ENCODE results near the gene ASMTL. TPM values are rescaled to one million over a fixed set of nuclear protein-coding genes. Genes with fewer than 3 reads are reported as not detected.
"Not testable (repeated sequence)": the region's sequence is repeated elsewhere in the genome, so short reads cannot be mapped to it uniquely, and the experiment has no call there.

ASMTL gene
- total RNA-seq, 1 experiment from 2014 or later = 18.4 TPM

DNA sequence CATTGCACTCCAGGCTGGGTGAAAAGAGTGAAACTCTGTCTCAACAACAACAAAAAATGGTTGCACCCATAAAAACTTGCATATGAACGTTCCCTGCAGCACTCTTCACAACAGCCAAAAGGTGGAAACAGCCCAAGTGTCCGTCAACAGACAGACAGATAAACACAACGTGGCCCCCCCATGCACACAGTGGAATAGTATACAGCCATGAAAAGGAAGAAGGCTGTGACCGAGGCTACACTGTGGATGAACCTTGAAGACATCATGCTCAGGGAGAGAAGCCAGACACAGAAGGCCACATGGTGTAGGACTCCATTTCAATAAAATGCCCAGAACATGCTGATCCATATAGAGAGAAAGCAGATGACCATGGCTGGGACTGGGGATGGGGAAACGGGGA, 33.5 kb upstream of the ASMTL start:
- Histone ChIP-seq H3K4me2 (ENCODE audit: low read depth, low read length, poor library complexity, severe bottlenecking) (no peak overlapping the region), H3K4me3 (ENCODE audit: low read length) (no peak overlapping the region), H3K4me1 (ENCODE audit: low read length) (peaks cover 61% of the 10 kb centered on the region), H2AFZ (ENCODE audit: low read length) (no peak overlapping the region), H3K27ac (ENCODE audit: low read length) (peak overlapping the region; percentile 100), H3K79me2 (ENCODE audit: low read length) (peaks cover 37% of the 10 kb centered on the region), H3K9me2 (replicated peaks; ENCODE audit: insufficient read depth, low read length) (no peaks in the 10 kb centered on the region), H3K9ac (ENCODE audit: low read length) (no peak overlapping the region), H3K9me3 (ENCODE audit: low read length) (peaks cover 6% of the 10 kb centered on the region; the same call in 1 of the 2 replicates), H3K36me3 (ENCODE audit: insufficient read depth, low read length) (peaks cover 49% of the 10 kb centered on the region), H3K27me3 (ENCODE audit: low read length) (no peaks in the 10 kb centered on the region), H4K20me1 (ENCODE audit: insufficient read depth, low read depth, low read length) (no peaks in the 10 kb centered on the region)
- no peak for DNase-seq

DNA sequence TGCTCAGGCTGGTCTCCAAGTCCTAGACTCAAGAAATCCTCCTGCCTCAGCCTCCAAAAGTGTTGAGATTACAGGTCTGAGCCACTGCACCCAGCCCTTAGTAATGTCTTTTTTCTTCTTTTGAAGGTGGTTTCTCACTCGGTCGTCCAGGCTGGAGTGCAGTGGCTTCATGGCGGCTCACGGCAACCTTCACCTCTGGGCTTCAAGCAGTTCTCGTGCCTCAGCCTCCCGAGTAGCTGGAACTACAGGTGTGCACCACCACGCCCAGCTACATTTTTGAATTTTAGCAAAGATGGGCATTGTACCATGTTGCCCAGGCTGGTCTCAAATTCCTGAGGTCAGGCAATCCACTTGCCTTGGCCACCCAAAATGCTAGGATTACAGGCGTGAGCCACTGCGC, 32.3 kb upstream of the ASMTL start:
- H3K9ac ChIP-seq (ENCODE audit: low read length) = peak overlapping the region; percentile 27; the same call in 1 of the 2 replicates
- H3K9me2 ChIP-seq (replicated peaks; ENCODE audit: insufficient read depth, low read length) = no peaks in the 10 kb centered on the region
- no peaks in the 10 kb centered on the region for H3K27me3 ChIP-seq (ENCODE audit: low read length)
- H3K4me1 ChIP-seq (ENCODE audit: low read length) = peaks cover 70% of the 10 kb centered on the region
- no peak overlapping the region for H3K4me2 ChIP-seq (ENCODE audit: low read depth, low read length, poor library complexity, severe bottlenecking)
- H2AFZ ChIP-seq (ENCODE audit: low read length) = no peak overlapping the region
- no peak overlapping the region for H3K4me3 ChIP-seq (ENCODE audit: low read length)
- peaks cover 41% of the 10 kb centered on the region for H3K79me2 ChIP-seq (ENCODE audit: low read length)
- no peaks in the 10 kb centered on the region for H4K20me1 ChIP-seq (ENCODE audit: insufficient read depth, low read depth, low read length)
- no peak for DNase-seq
- peak overlapping the region; percentile 100 for H3K27ac ChIP-seq (ENCODE audit: low read length)
- H3K36me3 ChIP-seq (ENCODE audit: insufficient read depth, low read length) = peaks cover 47% of the 10 kb centered on the region
- peaks cover 4% of the 10 kb centered on the region; the same call in 1 of the 2 replicates for H3K9me3 ChIP-seq (ENCODE audit: low read length)

DNA sequence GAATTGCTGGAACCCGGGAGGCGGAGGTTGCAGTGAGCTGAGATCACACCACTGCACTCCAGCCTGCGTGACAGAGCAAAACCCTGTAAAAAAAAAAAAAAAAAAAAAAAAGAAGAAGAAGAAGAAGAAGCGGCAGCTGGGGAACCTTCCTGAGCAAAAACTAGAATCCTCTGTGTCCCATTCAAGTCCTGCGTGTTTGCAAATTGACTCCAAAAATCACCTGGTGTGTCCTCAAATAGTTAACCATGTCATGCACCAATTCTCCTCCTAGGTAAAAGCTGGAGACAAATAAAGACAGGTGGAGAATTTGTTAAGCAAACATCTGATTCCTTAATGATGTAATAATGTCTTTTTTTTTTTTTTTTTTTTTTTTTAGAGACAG, 31.9 kb upstream of the ASMTL start:
- H3K4me1 ChIP-seq (ENCODE audit: low read length) = peaks cover 74% of the 10 kb centered on the region
- H3K27ac ChIP-seq (ENCODE audit: low read length) = peak overlapping the region; percentile 100
- no peak overlapping the region for H3K4me3 ChIP-seq (ENCODE audit: low read length)
- peak overlapping the region; percentile 46 for H3K4me2 ChIP-seq (ENCODE audit: low read depth, low read length, poor library complexity, severe bottlenecking)
- peak overlapping the region; percentile 64; the same call in 1 of the 2 replicates for H3K9ac ChIP-seq (ENCODE audit: low read length)
- H3K79me2 ChIP-seq (ENCODE audit: low read length) = peaks cover 45% of the 10 kb centered on the region
- H3K9me2 ChIP-seq (replicated peaks; ENCODE audit: insufficient read depth, low read length) = no peaks in the 10 kb centered on the region
- DNase-seq = peak; percentile 85
- peaks cover 4% of the 10 kb centered on the region; the same call in 1 of the 2 replicates for H3K9me3 ChIP-seq (ENCODE audit: low read length)
- no peaks in the 10 kb centered on the region for H4K20me1 ChIP-seq (ENCODE audit: insufficient read depth, low read depth, low read length)
- no peak overlapping the region for H2AFZ ChIP-seq (ENCODE audit: low read length)
- no peaks in the 10 kb centered on the region for H3K27me3 ChIP-seq (ENCODE audit: low read length)
- peaks cover 47% of the 10 kb centered on the region for H3K36me3 ChIP-seq (ENCODE audit: insufficient read depth, low read length)

DNA sequence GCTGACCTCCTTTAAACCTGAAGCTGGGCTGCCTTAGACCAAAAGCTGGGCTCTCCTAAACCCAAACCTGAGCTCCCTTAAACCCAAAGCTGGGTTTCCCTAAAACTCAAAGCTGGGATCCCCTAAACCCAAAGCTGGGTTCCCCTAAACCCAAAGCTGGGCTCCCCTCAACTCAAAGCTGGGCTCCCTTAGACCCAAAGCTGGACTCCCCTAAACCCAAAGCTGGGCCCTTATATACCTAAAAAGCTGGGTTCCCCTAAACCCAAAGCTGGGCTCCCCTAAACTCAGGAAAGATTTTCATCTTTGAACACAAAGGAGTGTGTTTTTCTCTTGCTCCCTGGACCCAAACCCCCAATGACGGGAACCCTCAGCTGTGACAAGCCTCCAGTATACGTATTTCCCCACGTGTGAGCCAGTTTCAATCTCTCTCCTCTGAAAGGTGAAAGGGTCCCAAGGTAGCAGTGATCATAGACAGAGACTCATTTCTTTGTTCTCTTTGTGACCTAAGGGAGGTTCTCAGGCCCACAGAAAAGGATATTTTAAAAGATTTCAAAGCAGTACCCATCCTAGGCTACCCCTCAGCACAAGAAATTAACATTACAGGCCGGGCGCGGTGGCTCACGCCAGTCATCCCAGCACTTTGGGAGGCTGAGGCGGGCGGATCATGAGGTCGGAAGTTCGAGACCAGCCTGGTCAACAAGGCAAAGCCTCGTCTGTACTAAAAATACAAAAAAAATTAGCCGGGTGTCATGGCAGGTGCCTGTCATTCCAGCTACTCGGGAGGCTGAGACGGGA, 31.3 kb upstream of the ASMTL start:
- no peak overlapping the region for H2AFZ ChIP-seq (ENCODE audit: low read length)
- 0 out of 2 replicates have a peak overlapping the region, but pooled peaks have one; percentile 0 for H3K4me3 ChIP-seq (ENCODE audit: low read length)
- H3K4me2 ChIP-seq (ENCODE audit: low read depth, low read length, poor library complexity, severe bottlenecking) = peak overlapping the region; percentile 46
- H3K4me1 ChIP-seq (ENCODE audit: low read length) = peaks cover 80% of the 10 kb centered on the region
- no peaks in the 10 kb centered on the region for H3K9me2 ChIP-seq (replicated peaks; ENCODE audit: insufficient read depth, low read length)
- H3K9ac ChIP-seq (ENCODE audit: low read length) = peak overlapping the region; percentile 64
- DNase-seq = no peak
- H4K20me1 ChIP-seq (ENCODE audit: insufficient read depth, low read depth, low read length) = no peaks in the 10 kb centered on the region
- peaks cover 4% of the 10 kb centered on the region; the same call in 1 of the 2 replicates for H3K9me3 ChIP-seq (ENCODE audit: low read length)
- no peaks in the 10 kb centered on the region for H3K27me3 ChIP-seq (ENCODE audit: low read length)
- peaks cover 46% of the 10 kb centered on the region for H3K79me2 ChIP-seq (ENCODE audit: low read length)
- H3K36me3 ChIP-seq (ENCODE audit: insufficient read depth, low read length) = peaks cover 46% of the 10 kb centered on the region
- H3K27ac ChIP-seq (ENCODE audit: low read length) = peak overlapping the region; percentile 100

DNA sequence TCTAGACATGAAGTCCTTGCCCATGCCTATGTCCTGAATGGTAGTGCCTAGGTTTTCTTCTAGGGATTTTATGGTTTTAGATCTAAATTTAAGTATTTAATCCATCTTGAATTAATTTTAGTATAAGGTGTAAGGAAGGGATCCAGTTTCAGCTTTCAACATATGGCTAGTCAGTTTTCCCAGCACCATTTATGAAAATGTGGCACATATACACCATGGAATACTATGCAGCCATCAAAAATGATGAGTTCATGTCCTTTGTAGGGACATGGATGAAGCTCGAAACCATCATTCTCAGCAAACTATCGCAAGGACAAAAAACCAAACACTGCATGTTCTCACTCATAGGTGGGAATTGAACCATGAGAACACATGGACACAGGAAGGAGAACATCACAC, 29.8 kb upstream of the ASMTL start:
- H3K9me3 ChIP-seq (ENCODE audit: low read length); H3K27me3 ChIP-seq (ENCODE audit: low read length); H4K20me1 ChIP-seq (ENCODE audit: insufficient read depth, low read depth, low read length); DNase-seq; H2AFZ ChIP-seq (ENCODE audit: low read length); H3K9me2 ChIP-seq (replicated peaks; ENCODE audit: insufficient read depth, low read length): not testable (repeated sequence)
- peak overlapping the region; percentile 91 for H3K9ac ChIP-seq (ENCODE audit: low read length)
- peaks cover 46% of the 10 kb centered on the region for H3K79me2 ChIP-seq (ENCODE audit: low read length)
- peak overlapping the region; percentile 30; the same call in 1 of the 2 replicates for H3K4me3 ChIP-seq (ENCODE audit: low read length)
- peak overlapping the region; percentile 62 for H3K4me2 ChIP-seq (ENCODE audit: low read depth, low read length, poor library complexity, severe bottlenecking)
- peaks cover 42% of the 10 kb centered on the region for H3K36me3 ChIP-seq (ENCODE audit: insufficient read depth, low read length)
- peak overlapping the region; percentile 100 for H3K27ac ChIP-seq (ENCODE audit: low read length)
- H3K4me1 ChIP-seq (ENCODE audit: low read length) = peaks cover 77% of the 10 kb centered on the region

DNA sequence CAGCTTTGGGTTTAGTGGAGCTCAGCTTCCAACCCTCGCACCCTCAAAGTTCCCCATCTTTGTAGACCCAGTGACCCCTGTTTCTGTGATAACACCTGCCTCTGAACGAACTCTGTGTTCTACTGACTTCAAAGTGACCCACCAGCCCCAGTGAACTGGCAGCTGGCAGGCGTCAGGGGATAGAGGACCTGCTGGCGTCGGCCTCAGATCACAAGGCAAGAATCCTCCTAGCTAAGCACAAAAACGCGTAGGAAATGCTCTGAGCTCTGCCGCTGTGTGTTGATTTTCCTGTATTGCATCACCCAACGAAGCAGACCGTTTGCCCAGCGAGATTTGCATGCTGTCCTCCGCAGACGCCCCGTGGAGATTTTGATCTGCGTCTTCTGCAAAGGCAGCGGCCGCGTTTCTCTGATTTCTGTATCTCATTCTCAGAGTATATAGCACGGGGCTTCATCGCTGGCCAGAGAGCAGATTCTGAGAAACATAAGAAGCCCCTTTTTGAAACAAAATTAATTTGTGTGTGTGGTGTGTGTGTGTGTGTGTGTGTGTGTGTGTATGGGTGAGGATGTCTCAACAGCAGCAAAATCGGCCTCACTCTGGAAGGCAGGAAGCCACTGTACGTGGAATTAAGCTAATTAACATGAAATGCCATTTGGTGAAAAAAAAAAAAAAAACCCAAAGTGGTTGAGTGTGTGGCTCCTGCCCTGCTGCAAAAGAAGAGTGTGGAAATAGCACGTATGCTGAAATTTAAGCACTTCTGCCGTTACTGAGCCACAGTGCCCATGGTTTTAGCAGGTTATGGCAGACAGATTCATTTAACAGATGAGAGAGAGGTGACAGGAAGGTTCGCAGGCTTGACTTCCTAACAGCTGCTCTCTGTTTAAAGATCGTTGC, 29.2 kb upstream of the ASMTL start:
- Histone ChIP-seq H3K9me3 (ENCODE audit: low read length) (no peaks in the 10 kb centered on the region), H3K9ac (ENCODE audit: low read length) (peak overlapping the region; percentile 91), H3K27ac (ENCODE audit: low read length) (peak overlapping the region; percentile 100), H3K27me3 (ENCODE audit: low read length) (no peaks in the 10 kb centered on the region), H3K4me3 (ENCODE audit: low read length) (peak overlapping the region; percentile 58), H3K9me2 (replicated peaks; ENCODE audit: insufficient read depth, low read length) (no peaks in the 10 kb centered on the region), H3K4me1 (ENCODE audit: low read length) (peaks cover 74% of the 10 kb centered on the region), H3K4me2 (ENCODE audit: low read depth, low read length, poor library complexity, severe bottlenecking) (peak overlapping the region; percentile 62), H2AFZ (ENCODE audit: low read length) (no peak overlapping the region), H3K79me2 (ENCODE audit: low read length) (peaks cover 46% of the 10 kb centered on the region), H3K36me3 (ENCODE audit: insufficient read depth, low read length) (peaks cover 42% of the 10 kb centered on the region), H4K20me1 (ENCODE audit: insufficient read depth, low read depth, low read length) (no peaks in the 10 kb centered on the region)
- DNase-seq = peak; percentile 96

DNA sequence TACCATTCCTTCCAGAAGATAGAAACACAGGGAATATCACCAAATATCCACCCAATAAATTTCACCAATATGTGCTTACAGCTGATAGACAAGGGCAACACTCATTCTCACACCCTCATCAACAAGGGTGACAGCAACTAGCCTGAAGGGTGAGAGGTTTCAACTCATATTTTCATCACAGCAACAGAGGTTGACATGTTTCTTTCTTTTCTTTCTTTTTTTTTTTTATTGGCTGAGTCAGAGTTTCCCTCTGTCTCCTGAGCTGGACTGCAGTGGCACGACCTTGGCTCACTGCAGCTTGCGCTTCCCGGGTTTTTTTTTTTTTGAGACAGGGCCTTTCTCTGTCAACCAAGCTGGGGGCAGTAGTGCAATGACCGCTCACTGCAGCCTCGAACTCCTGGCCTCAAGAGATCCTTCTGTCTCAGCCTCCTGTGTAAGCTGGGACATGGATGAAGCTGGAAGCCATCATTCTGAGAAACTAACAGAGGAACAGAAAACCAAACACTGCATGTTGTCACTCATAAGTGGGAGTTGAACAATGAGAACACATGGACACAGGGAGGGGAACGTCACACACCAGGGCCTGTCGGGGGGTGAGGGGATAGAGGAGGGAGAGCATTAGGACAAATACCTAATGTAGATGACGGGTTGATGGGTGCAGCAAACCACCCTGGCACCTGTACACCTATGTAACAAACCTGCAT, 27.5 kb upstream of the ASMTL start:
- Histone ChIP-seq H3K4me2 (ENCODE audit: low read depth, low read length, poor library complexity, severe bottlenecking) (peak overlapping the region; percentile 62), H3K4me3 (ENCODE audit: low read length) (peak overlapping the region; percentile 27; the same call in 1 of the 2 replicates), H3K36me3 (ENCODE audit: insufficient read depth, low read length) (peaks cover 43% of the 10 kb centered on the region), H3K79me2 (ENCODE audit: low read length) (peaks cover 50% of the 10 kb centered on the region), H3K9me3 (ENCODE audit: low read length) (no peaks in the 10 kb centered on the region), H2AFZ (ENCODE audit: low read length) (no peak overlapping the region), H3K27ac (ENCODE audit: low read length) (peak overlapping the region; percentile 100), H3K9ac (ENCODE audit: low read length) (peak overlapping the region; percentile 73), H3K4me1 (ENCODE audit: low read length) (peaks cover 71% of the 10 kb centered on the region), H3K27me3 (ENCODE audit: low read length) (no peaks in the 10 kb centered on the region), H3K9me2 (replicated peaks; ENCODE audit: insufficient read depth, low read length) (no peaks in the 10 kb centered on the region), H4K20me1 (ENCODE audit: insufficient read depth, low read depth, low read length) (no peaks in the 10 kb centered on the region)
- DNase-seq = no peak
